Calu3 (cell line): ENCODE data around the gene CIDEB. TPM values are rescaled to one million over a fixed set of nuclear protein-coding genes. Genes with fewer than 3 reads are reported as not detected.

Experiments used
- BruUV-seq: library from RNA; stranded (reverse); fragments of 400-500 nt; replicated peaks from 2 replicates; lab custom pipeline; 2021; lab: Mats Ljungman, UMichigan
- CTCF ChIA-PET: fragments of 300-600 bp; sonication (Branson Sonifier 250); formaldehyde crosslinking; loops from one replicate; lab custom pipeline; 2022; ENCODE audit warnings: antibody characterized with exemption; lab: Charles Lee
- DNase-seq: peaks from one replicate; pipeline ENCODE4 v3.0.0; 2022
- H3K27ac Mint-ChIP-seq: one replicate; pipeline ENCODE4 v1.8.0; 2022; ENCODE audit warnings: mixed read lengths; ENCODE audit not compliant: unreplicated experiment
- H3K27me3 Mint-ChIP-seq: one replicate; pipeline ENCODE4 v1.8.0; 2022; ENCODE audit warnings: mixed read lengths; ENCODE audit not compliant: unreplicated experiment
- H3K36me3 Mint-ChIP-seq: one replicate; pipeline ENCODE4 v1.8.0; 2022; ENCODE audit warnings: mild to moderate bottlenecking, moderate library complexity, mixed read lengths; ENCODE audit not compliant: insufficient read depth, unreplicated experiment
- H3K4me1 Mint-ChIP-seq: one replicate; pipeline ENCODE4 v1.8.0; 2022; ENCODE audit warnings: mild to moderate bottlenecking, low read depth, mixed read lengths; ENCODE audit not compliant: unreplicated experiment
- H3K4me3 Mint-ChIP-seq: one replicate; pipeline ENCODE4 v1.8.0; 2022; ENCODE audit warnings: mild to moderate bottlenecking, low read depth, moderate library complexity, mixed read lengths; ENCODE audit not compliant: unreplicated experiment
- H3K9me3 Mint-ChIP-seq: one replicate; pipeline ENCODE4 v1.8.0; 2022; ENCODE audit warnings: low read depth, mixed read lengths; ENCODE audit not compliant: unreplicated experiment
- intact Hi-C: fragments of 100-400 bp; cut with micrococcal nuclease; formaldehyde crosslinking; loops from one replicate; pipeline ENCODE4 v1.10.0; 2022; ENCODE audit not compliant: unreplicated experiment
- total RNA-seq: library from RNA; stranded (reverse); gene quantifications from 2 replicates; pipeline ENCODE4 v1.2.3, GENCODE V29; 2022
- TF ChIP-seq, protein P1 (sequence below): fragments of 200-600 bp; IDR thresholded peaks from one replicate; pipeline ENCODE4 v1.8.0; 2022; ENCODE audit warnings: antibody characterized with exemption; ENCODE audit not compliant: unreplicated experiment

Gene CIDEB
- total RNA-seq, 1 experiment from 2014 or later: not detected

DNA sequence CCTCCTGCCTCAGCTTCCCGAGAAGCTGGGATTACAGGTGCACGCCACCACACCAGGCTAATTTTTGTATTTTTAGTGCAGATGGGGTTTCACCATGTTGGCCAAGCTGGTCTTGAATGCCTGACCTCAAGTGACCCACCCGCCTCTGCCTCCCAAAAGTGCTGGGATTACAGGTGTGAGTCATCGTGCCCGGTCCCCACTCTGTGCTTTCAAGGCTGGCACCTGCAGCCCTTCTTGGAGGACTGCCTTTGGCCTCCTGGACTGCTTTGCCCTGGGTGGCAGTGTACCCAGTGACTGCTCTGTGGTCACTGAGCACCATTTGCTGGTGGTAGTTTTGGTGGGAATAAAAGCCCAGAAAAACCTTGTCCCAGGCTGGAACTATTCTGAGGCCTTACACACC, 20.8 kb downstream of the CIDEB start:
- CTCF ChIA-PET: no interaction called here
- no peak overlapping the region for H3K4me3 Mint-ChIP-seq
- no peaks in the 10 kb centered on the region for H3K9me3 Mint-ChIP-seq
- TF ChIP-seq, protein P1, sequence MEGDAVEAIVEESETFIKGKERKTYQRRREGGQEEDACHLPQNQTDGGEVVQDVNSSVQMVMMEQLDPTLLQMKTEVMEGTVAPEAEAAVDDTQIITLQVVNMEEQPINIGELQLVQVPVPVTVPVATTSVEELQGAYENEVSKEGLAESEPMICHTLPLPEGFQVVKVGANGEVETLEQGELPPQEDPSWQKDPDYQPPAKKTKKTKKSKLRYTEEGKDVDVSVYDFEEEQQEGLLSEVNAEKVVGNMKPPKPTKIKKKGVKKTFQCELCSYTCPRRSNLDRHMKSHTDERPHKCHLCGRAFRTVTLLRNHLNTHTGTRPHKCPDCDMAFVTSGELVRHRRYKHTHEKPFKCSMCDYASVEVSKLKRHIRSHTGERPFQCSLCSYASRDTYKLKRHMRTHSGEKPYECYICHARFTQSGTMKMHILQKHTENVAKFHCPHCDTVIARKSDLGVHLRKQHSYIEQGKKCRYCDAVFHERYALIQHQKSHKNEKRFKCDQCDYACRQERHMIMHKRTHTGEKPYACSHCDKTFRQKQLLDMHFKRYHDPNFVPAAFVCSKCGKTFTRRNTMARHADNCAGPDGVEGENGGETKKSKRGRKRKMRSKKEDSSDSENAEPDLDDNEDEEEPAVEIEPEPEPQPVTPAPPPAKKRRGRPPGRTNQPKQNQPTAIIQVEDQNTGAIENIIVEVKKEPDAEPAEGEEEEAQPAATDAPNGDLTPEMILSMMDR: no peak
- H3K4me1 Mint-ChIP-seq: no peaks in the 10 kb centered on the region
- no peaks in the 10 kb centered on the region for H3K36me3 Mint-ChIP-seq
- no peak overlapping the region for H3K27ac Mint-ChIP-seq
- intact Hi-C loops: no loop called here
- BruUV-seq: no TSS peak
- H3K27me3 Mint-ChIP-seq: no peaks in the 10 kb centered on the region
- DNase-seq: no peak

DNA sequence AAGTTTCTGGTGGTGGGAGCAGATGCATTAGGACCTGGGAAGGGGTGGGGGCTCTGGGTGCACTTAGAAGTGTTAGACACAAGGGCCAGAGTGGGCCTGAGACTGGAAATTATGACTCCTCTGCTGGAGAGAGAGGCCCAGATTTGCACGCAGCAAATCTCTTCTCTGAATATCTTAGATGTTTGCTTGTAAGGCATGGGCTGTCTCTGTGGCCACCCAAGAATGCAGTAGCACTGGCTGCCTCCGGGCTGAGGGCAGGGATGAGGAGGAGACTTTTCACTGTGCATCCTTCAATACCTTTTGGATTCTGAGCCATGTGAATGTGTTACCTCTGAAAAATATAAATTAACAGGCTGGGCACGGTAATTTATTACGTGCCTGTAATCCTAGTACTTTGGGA, 22.4 kb downstream of the CIDEB start:
- H3K27me3 Mint-ChIP-seq: no peaks in the 10 kb centered on the region
- no TSS peak for BruUV-seq
- no peaks in the 10 kb centered on the region for H3K36me3 Mint-ChIP-seq
- CTCF ChIA-PET: no interaction called here
- H3K27ac Mint-ChIP-seq: no peak overlapping the region
- intact Hi-C loops: no loop called here
- no peak for DNase-seq
- H3K9me3 Mint-ChIP-seq: no peaks in the 10 kb centered on the region
- H3K4me3 Mint-ChIP-seq: no peak overlapping the region
- H3K4me1 Mint-ChIP-seq: no peaks in the 10 kb centered on the region
- TF ChIP-seq, protein P1: no peak

DNA sequence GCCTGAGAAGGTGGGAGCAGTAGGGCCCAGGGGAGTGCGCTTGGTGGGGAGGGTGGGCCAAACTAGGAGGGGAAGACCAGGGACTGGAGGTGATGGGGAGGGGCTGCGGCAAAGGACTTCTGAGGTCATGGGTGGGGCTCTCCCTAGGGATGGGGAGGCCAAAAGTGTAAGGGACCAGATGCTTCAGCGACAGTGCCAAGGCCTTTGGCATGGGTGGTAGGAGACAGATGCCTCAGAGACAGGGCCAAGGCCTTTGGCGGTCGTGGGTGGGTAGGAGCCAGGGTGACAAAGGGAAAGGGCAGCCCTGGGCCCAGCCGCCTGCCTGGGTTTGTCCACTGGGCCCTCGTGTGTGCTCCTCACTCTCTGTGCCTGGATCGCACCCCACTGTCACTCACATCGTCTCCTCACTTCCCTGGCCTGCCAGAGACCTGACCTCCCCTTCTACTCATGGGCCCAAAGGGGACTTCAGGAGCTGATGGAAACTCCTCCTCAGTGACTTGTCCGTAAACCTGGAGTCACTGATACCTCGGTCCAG, 23.2 kb downstream of the CIDEB start:
- CTCF ChIA-PET: no interaction called here
- TF ChIP-seq, protein P1: no peak
- no peaks in the 10 kb centered on the region for H3K9me3 Mint-ChIP-seq
- H3K4me1 Mint-ChIP-seq: peaks cover 2% of the 10 kb centered on the region
- DNase-seq: no peak
- no TSS peak for BruUV-seq
- intact Hi-C loops: no loop called here
- no peaks in the 10 kb centered on the region for H3K27me3 Mint-ChIP-seq
- H3K4me3 Mint-ChIP-seq: no peak overlapping the region
- no peaks in the 10 kb centered on the region for H3K36me3 Mint-ChIP-seq
- H3K27ac Mint-ChIP-seq: no peak overlapping the region

DNA sequence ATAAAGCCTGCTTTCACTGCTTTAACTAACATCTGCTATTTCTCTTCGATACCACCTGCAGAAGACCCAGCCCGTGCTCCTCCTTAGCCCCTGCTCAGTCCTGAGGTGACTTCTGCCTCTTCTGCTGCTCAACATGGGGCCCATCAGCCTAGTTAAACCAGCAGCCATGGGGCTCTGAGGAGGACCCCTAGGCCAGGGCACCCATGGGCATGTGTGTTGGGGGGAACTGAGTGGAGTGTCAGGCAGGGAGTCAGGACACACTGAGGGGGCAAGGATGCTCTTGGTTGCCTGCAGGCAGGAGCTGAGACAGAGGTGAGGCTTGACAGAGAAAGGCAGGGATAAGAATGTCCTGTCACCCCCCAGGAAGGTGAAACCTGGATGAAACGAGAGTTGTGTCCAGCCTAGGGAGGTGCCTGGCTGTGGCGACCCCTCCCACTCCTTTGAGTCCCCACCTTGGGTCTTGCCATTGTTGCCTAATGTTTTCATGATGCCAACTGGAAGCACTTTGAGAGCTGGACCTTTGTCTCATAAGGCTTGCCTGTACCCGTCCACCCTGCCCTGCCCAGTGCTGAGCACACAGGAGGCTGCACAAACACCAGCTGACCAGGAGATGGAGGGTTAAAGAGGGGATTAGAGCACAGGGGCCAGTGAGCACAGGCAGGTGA, 23.8 kb downstream of the CIDEB start:
- no peak overlapping the region for H3K27ac Mint-ChIP-seq
- CTCF ChIA-PET: no interaction called here
- intact Hi-C loops: no loop called here
- H3K27me3 Mint-ChIP-seq: no peaks in the 10 kb centered on the region
- no peak for DNase-seq
- peaks cover 8% of the 10 kb centered on the region for H3K4me1 Mint-ChIP-seq
- H3K4me3 Mint-ChIP-seq: no peak overlapping the region
- H3K36me3 Mint-ChIP-seq: no peaks in the 10 kb centered on the region
- TF ChIP-seq, protein P1: no peak
- no TSS peak for BruUV-seq
- H3K9me3 Mint-ChIP-seq: no peaks in the 10 kb centered on the region
